ENCODE measurements around the gene HOXA5.

- TF ChIP-seq CTCF (IDR thresholded peaks at IDR 0.05; ENCODE audit: insufficient read depth, low read length) (no peak), GABPA (IDR thresholded peaks at IDR 0.05; ENCODE audit: low read depth) (no peak)
Measured at GRCh38 chr7:27101957-27102580, 41.4 kb downstream of the HOXA5 start.

All from HL-60 (cell line).